ENCODE results near the gene SMARCA4. TPM values are rescaled to one million over a fixed set of nuclear protein-coding genes. Genes with fewer than 3 reads are reported as not detected.

The SMARCA4 gene
- total and polyA plus RNA-seq, 4 experiments from 2014 or later: 2.1 to 118 (median 68.1) TPM

DNA sequence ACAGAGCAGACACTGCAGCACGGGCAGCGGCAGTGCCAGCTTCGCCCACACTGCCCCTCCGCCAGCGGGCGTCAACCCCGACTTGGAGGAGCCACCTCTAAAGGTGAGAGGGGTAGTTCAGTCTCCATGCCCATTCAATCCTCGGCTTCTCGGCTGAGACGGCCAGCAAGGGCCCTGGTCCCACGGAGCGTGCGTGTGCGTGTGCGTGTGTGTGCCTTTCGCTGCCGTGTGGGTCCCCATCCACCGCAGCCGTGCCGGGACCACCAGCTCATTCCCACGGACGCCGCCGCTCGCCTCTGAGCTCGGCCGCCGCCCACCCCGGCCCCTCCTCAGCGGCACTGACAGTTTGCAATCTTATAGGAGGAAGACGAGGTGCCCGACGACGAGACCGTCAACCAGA lies 72.9 kb downstream of the SMARCA4 start:
- peaks cover 4 to 21% (median 7%) of the 10 kb centered on the region in 4 donors for H3K4me1 Mint-ChIP-seq
- Histone ChIP-seq H3K36me3 (ENCODE audit: insufficient read depth, low read length) (peaks cover 63% of the 10 kb centered on the region), H3K27me3 (ENCODE audit: insufficient read depth, low read length) (no peaks in the 10 kb centered on the region), H3K9me3 (ENCODE audit: control insufficient read depth in 1 of 2, low read length in 2 of 2) (no peaks in the 10 kb centered on the region), H3K4me1 (ENCODE audit: insufficient read depth, low read length) (no peaks in the 10 kb centered on the region), H3K4me3 (ENCODE audit: low read length in 2 of 2) (no peak overlapping the region), H3K27ac (ENCODE audit: low read depth, low read length) (no peak overlapping the region)
- H3K27me3 Mint-ChIP-seq: no peaks in the 10 kb centered on the region
- no peak for DNase-seq
- H3K9me3 Mint-ChIP-seq: no peaks in the 10 kb centered on the region
- ChIA-PET POLR2A (ENCODE audit: partially characterized antibody) (interaction anchor here (0.9 to 3.4 kb wide), 3 partner anchors 56 to 92 kb away, joined by 3 to 36 read pairs (median 20); partner anchors contain the start of gene LDLR), CTCF (ENCODE audit: partially characterized antibody) (interaction anchor here (0.8 to 4.0 kb wide), 6 partner anchors 16 to 171 kb away, joined by 3 to 150 read pairs (median 14); no protein-coding TSS in a partner anchor)
- intact Hi-C loops (cut with micrococcal nuclease): loop anchor here (10.0 kb wide), 1 partner anchor 99 kb away; no protein-coding TSS in a partner anchor
- peaks cover 47 to 74% of the 10 kb centered on the region in 2 donors for H3K36me3 Mint-ChIP-seq
- H3K4me3 Mint-ChIP-seq: no peak overlapping the region
- H3K27ac Mint-ChIP-seq: no peak overlapping the region

DNA sequence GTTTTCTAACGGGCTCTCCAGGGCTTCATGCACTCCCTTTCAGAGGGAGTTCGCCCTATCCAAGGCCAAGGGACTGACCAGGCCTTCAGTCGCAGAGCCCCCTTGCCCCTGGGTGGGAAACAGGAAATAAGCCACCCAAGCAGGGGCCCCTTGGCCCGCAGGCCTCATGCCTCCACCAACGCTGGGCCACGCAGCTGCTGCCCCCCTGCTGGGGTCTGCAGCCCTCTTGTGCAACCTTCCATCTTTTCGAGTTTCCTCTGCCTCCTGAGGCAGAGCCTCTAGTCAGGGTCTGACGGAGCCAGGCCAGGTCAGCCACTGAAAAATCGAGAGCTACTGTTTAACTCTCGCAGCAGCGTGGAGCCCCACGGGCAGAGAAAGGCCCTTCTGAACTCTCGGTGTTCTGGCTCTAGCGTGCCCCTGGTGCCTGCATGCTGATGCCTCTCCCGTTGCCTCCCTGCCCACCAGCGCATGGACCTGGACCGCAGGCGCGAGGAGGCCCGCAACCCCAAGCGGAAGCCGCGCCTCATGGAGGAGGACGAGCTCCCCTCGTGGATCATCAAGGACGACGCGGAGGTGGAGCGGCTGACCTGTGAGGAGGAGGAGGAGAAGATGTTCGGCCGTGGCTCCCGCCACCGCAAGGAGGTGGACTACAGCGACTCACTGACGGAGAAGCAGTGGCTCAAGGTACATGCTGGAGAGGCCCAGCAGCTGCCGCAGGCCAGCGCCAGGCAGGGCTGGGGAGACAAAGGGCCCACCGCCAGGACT lies 73.8 kb downstream of the SMARCA4 start:
- H3K27ac Mint-ChIP-seq: no peak overlapping the region
- Histone ChIP-seq H3K36me3 (ENCODE audit: insufficient read depth, low read length) (peaks cover 68% of the 10 kb centered on the region), H3K4me1 (ENCODE audit: insufficient read depth, low read length) (no peaks in the 10 kb centered on the region), H3K4me3 (ENCODE audit: low read length in 2 of 2) (no peak overlapping the region), H3K27me3 (ENCODE audit: insufficient read depth, low read length) (no peaks in the 10 kb centered on the region), H3K27ac (ENCODE audit: low read depth, low read length) (no peak overlapping the region), H3K9me3 (ENCODE audit: control insufficient read depth in 1 of 2, low read length in 2 of 2) (no peaks in the 10 kb centered on the region)
- H3K4me3 Mint-ChIP-seq: no peak overlapping the region
- ChIA-PET POLR2A (ENCODE audit: partially characterized antibody) (interaction anchor here (2.5 to 3.4 kb wide), 3 partner anchors 55 to 91 kb away, joined by 18 to 36 read pairs (median 20); partner anchors contain the start of gene LDLR), CTCF (ENCODE audit: partially characterized antibody) (interaction anchor here (1.1 to 4.0 kb wide), 16 partner anchors 8 to 170 kb away, joined by 3 to 150 read pairs (median 10); partner anchors contain the start of gene LDLR)
- DNase-seq: no peak
- intact Hi-C loops (cut with micrococcal nuclease): loop anchor here (10.0 kb wide), 1 partner anchor 100 kb away; no protein-coding TSS in a partner anchor
- peaks cover 4 to 21% (median 7%) of the 10 kb centered on the region in 4 donors for H3K4me1 Mint-ChIP-seq
- no peaks in the 10 kb centered on the region for H3K9me3 Mint-ChIP-seq
- peaks cover 47 to 73% of the 10 kb centered on the region in 2 donors for H3K36me3 Mint-ChIP-seq
- no peaks in the 10 kb centered on the region for H3K27me3 Mint-ChIP-seq

DNA sequence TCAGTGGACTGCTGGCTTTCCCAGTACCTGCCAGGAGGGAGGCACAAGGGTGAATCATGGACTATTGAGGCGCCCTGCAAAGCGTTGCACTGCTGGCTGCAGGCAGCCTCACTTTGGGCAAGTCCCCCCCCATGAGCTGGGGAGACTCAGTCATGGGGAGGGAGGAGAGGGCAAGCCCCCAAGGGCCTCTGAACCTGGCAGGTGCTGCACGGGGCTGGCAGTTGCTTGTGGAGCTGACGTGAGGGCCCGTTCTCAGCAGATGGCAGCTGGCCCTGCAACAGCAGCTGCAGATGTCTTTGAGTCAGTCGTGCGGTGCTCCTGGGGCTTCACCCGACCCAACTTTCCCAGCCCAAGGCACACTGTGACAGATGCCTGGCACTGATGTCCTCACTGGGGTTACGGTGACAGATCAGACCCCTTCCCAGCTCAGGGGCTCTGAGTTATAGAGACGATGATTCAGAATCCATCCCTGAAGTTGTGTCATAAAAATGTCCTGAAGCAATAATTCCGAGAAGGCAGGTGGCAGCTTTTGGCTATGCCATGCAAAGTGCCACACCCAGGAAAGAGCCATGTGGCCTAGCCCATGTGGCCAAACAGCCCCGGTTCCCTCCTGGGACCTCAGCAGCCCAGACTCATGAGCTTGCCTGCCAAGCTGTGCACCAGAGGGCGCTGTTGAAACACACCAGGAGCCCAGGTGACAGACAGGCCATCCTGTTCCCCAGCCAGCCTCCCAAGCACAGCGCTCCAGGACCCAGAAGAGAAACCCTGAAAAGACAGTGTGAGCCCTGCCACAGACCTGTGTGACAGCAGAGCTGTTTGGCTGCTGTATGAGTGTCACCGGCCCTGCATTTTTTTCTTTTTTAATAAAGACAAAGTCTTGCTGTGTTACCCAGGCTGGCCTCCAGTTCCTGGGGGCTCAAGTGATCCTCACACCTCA lies 74.9 kb downstream of the SMARCA4 start:
- H3K4me1 Mint-ChIP-seq: peaks cover 4 to 21% (median 7%) of the 10 kb centered on the region in 4 donors
- peaks cover 41 to 64% of the 10 kb centered on the region in 2 donors for H3K36me3 Mint-ChIP-seq
- intact Hi-C loops (cut with micrococcal nuclease): loop anchor here (1.0 to 10.0 kb wide), 6 partner anchors 55 to 169 kb away; no protein-coding TSS in a partner anchor
- peak overlapping the region in 1 of 8 donors; percentile 18 for H3K4me3 Mint-ChIP-seq
- ChIA-PET CTCF (ENCODE audit: partially characterized antibody) (interaction anchor here (0.7 to 4.0 kb wide), 34 partner anchors 9 to 447 kb away, joined by 3 to 150 read pairs (median 6); partner anchors contain the start of gene LDLR), POLR2A (ENCODE audit: partially characterized antibody) (interaction anchor here (0.7 to 3.4 kb wide), 9 partner anchors 14 to 102 kb away, joined by 3 to 36 read pairs (median 9); partner anchors contain the start of genes LDLR and SMARCA4)
- H3K27me3 Mint-ChIP-seq: no peaks in the 10 kb centered on the region
- peak overlapping the region in 5 of 7 donors; percentile 52 to 85 (median 65) for H3K27ac Mint-ChIP-seq
- H3K36me3 ChIP-seq (ENCODE audit: insufficient read depth, low read length): peaks cover 59% of the 10 kb centered on the region
- H3K4me1 ChIP-seq (ENCODE audit: insufficient read depth, low read length): no peaks in the 10 kb centered on the region
- no peak overlapping the region for H3K4me3 ChIP-seq (ENCODE audit: low read length in 2 of 2)
- no peaks in the 10 kb centered on the region for H3K27me3 ChIP-seq (ENCODE audit: insufficient read depth, low read length)
- no peaks in the 10 kb centered on the region for H3K9me3 ChIP-seq (ENCODE audit: control insufficient read depth in 1 of 2, low read length in 2 of 2)
- no peaks in the 10 kb centered on the region for H3K9me3 Mint-ChIP-seq
- DNase-seq: peak; percentile 78 to 84 (median 81)
- H3K27ac ChIP-seq (ENCODE audit: low read depth, low read length): no peak overlapping the region

DNA sequence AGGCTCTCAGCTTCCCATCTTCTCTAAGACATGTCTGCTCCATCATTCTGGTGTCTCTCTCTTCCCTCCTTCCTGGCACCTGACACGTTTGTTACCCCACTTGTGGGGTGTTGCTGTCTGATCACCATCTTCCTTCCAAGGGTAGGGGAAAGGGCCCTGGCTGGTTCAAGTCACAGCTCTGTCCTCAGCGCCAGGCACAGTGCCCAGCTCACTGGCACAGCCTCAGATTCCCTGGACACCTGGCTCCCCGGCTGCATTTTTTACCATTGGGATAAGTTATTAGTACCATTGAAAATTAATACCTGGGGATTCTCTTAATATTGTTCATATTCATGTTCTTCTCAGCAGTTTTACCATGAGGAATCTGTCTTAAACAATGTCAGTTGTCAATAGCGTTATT lies 77.7 kb downstream of the SMARCA4 start:
- Histone ChIP-seq H3K9me3 (ENCODE audit: control insufficient read depth in 1 of 2, low read length in 2 of 2) (no peaks in the 10 kb centered on the region), H3K36me3 (ENCODE audit: insufficient read depth, low read length) (peaks cover 51% of the 10 kb centered on the region), H3K27me3 (ENCODE audit: insufficient read depth, low read length) (no peaks in the 10 kb centered on the region), H3K4me1 (ENCODE audit: insufficient read depth, low read length) (no peaks in the 10 kb centered on the region), H3K27ac (ENCODE audit: low read depth, low read length) (no peak overlapping the region), H3K4me3 (ENCODE audit: low read length in 2 of 2) (no peak overlapping the region)
- DNase-seq: no peak
- intact Hi-C loops (cut with micrococcal nuclease): loop anchor here (10.0 kb wide), 1 partner anchor 104 kb away; no protein-coding TSS in a partner anchor
- POLR2A ChIA-PET (ENCODE audit: partially characterized antibody): interaction anchor here (0.6 kb wide), 1 partner anchor 102 kb away, joined by 3 read pairs; no protein-coding TSS in a partner anchor
- Mint-ChIP-seq H3K4me3 (no peak overlapping the region), H3K27ac (peak overlapping the region in 4 of 7 donors; percentile 22 to 82 (median 32)), H3K4me1 (peaks cover 4 to 16% (median 7%) of the 10 kb centered on the region in 4 donors), H3K9me3 (no peaks in the 10 kb centered on the region), H3K27me3 (no peaks in the 10 kb centered on the region), H3K36me3 (peaks cover 36 to 62% of the 10 kb centered on the region in 2 donors)
- CTCF ChIA-PET (ENCODE audit: partially characterized antibody): interaction anchor here (1.1 to 2.5 kb wide), 4 partner anchors 87 to 99 kb away, joined by 5 to 12 read pairs (median 5); no protein-coding TSS in a partner anchor

DNA sequence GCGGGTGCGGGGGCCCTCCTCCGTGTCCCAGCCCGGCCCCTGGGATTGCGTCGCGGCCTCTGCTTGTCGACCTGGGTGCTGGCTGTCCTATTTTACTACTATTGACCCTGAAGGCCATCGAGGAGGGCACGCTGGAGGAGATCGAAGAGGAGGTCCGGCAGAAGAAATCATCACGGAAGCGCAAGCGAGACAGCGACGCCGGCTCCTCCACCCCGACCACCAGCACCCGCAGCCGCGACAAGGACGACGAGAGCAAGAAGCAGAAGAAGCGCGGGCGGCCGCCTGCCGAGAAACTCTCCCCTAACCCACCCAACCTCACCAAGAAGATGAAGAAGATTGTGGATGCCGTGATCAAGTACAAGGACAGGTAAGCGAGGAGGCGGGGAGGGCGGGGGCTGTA lies 80.4 kb downstream of the SMARCA4 start:
- Mint-ChIP-seq H3K4me3 (no peak overlapping the region), H3K27ac (peak overlapping the region in 1 of 7 donors; percentile 47), H3K4me1 (peaks cover under 1 to 6% (median 3%) of the 10 kb centered on the region in 4 donors), H3K27me3 (no peaks in the 10 kb centered on the region), H3K36me3 (peaks cover 32 to 53% of the 10 kb centered on the region in 2 donors), H3K9me3 (no peaks in the 10 kb centered on the region)
- Histone ChIP-seq H3K4me1 (ENCODE audit: insufficient read depth, low read length) (no peaks in the 10 kb centered on the region), H3K9me3 (ENCODE audit: control insufficient read depth in 1 of 2, low read length in 2 of 2) (no peaks in the 10 kb centered on the region), H3K36me3 (ENCODE audit: insufficient read depth, low read length) (peaks cover 35% of the 10 kb centered on the region), H3K4me3 (ENCODE audit: low read length in 2 of 2) (no peak overlapping the region), H3K27ac (ENCODE audit: low read depth, low read length) (no peak overlapping the region), H3K27me3 (ENCODE audit: insufficient read depth, low read length) (no peaks in the 10 kb centered on the region)
- intact Hi-C loops (cut with micrococcal nuclease): no loop called here
- ChIA-PET CTCF (ENCODE audit: partially characterized antibody) (interaction anchor here (1.2 kb wide), 1 partner anchor 85 kb away, joined by 7 read pairs; no protein-coding TSS in a partner anchor), POLR2A (ENCODE audit: partially characterized antibody) (no interaction called here)
- DNase-seq: no peak

DNA sequence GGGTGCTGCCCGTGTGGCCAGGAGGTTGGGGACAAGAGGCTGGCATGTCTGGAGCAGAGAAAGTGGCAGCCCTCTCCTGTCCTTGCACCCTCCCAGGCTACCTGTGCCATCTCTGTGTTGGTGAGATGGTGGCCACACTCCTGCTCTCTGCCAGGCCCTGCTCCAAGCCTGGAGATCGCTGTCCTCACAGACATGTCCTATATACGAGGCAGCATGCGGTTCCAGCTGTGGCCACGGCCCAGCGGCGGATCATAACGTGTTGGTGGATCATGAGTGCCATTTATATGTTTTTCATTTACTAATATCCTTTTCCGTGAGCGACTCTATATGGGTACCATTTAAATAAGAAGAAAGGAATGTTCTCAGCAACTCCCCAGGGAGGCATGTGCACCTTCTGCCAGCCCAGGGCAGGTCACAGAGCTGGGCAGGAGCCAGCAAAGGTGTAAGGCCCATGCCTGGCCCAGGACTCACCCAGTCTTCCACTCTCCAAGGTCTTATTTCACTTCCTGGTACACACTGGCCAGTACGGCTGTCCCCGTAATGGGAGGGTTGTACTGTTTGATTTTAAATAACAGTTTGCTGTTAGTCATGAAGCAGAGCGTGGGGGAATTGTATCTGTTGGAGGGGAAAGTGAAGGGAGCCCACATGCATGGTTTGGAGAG lies 81.3 kb downstream of the SMARCA4 start:
- Mint-ChIP-seq H3K4me1 (peaks cover 2 to 10% (median 3%) of the 10 kb centered on the region in 4 donors), H3K36me3 (peaks cover 25 to 50% of the 10 kb centered on the region in 2 donors), H3K9me3 (no peaks in the 10 kb centered on the region)

More for the DNA sequence above, 81.3 kb downstream of the SMARCA4 start:
- ChIA-PET POLR2A (ENCODE audit: partially characterized antibody) (no interaction called here), CTCF (ENCODE audit: partially characterized antibody) (no interaction called here)
- Histone ChIP-seq H3K27ac (ENCODE audit: low read depth, low read length) (no peak overlapping the region), H3K4me1 (ENCODE audit: insufficient read depth, low read length) (peaks cover 7% of the 10 kb centered on the region), H3K36me3 (ENCODE audit: insufficient read depth, low read length) (peaks cover 26% of the 10 kb centered on the region), H3K27me3 (ENCODE audit: insufficient read depth, low read length) (no peaks in the 10 kb centered on the region), H3K4me3 (ENCODE audit: low read length in 2 of 2) (no peak overlapping the region), H3K9me3 (ENCODE audit: control insufficient read depth in 1 of 2, low read length in 2 of 2) (no peaks in the 10 kb centered on the region)
- H3K27ac Mint-ChIP-seq: peak overlapping the region in 3 of 7 donors; percentile 20 to 55 (median 47)
- H3K4me3 Mint-ChIP-seq: no peak overlapping the region
- no peaks in the 10 kb centered on the region for H3K27me3 Mint-ChIP-seq
- intact Hi-C loops (cut with micrococcal nuclease): no loop called here
- no peak for DNase-seq

Measured in CD4-positive, alpha-beta memory T cell (primary cell).